ENCODE results near the gene STK32C. TPM values are rescaled to one million over a fixed set of nuclear protein-coding genes. Genes with fewer than 3 reads are reported as not detected.

STK32C gene
- 22.4 TPM for total RNA-seq

GRCh38 chr10:132307823-132308586 is at the start of gene STK32C:
Gene STK32C, minus strand, starts transcription at chr10:132307950. Its CDS starts 117 bp downstream, at chr10:132307833.

GRCh38 chr10:132331601-132332432 is 24.1 kb upstream of the STK32C start, which contains the start of gene LRRC27:
Gene LRRC27, plus strand, starts transcription at chr10:132332193. Its CDS starts 1,332 bp downstream, at chr10:132333525.

GRCh38 chr10:132186488-132187429 is 121.0 kb downstream of the STK32C start, which contains the start of gene DPYSL4:
Gene DPYSL4, plus strand, starts transcription at chr10:132186948. Its CDS starts 116 bp downstream, at chr10:132187064.

Other genes starting within 250 kb of the STK32C start
- gene JAKMIP3, start 242.0 kb downstream of the STK32C start, total RNA-seq, result 7.6 TPM
- gene DPYSL4, start 121.0 kb downstream of the STK32C start, total RNA-seq, result 50.3 TPM
- 16.8 TPM for gene LRRC27, start 24.2 kb upstream of the STK32C start, total RNA-seq
- gene PWWP2B, start 89.2 kb upstream of the STK32C start, total RNA-seq, result 12.5 TPM
- 84.0 TPM for gene INPP5A, start 229.8 kb upstream of the STK32C start, total RNA-seq